H9 (cell line): ENCODE data around the gene DBNL. TPM values are rescaled to one million over a fixed set of nuclear protein-coding genes. Genes with fewer than 3 reads are reported as not detected.

Experiments used
- DNase-seq: peaks from one replicate; pipeline ENCODE4 v3.0.0-alpha.2; 2017
- H2AFZ ChIP-seq: one replicate; pipeline ENCODE4 v1.6.1; 2013; ENCODE audit warnings: mild to moderate bottlenecking, low read length, control low read depth, moderate library complexity
- H2AK5ac ChIP-seq: 2 replicates; pipeline ENCODE4 v1.6.1; 2013; ENCODE audit warnings: low read length, control low read depth, mixed read lengths; ENCODE audit not compliant: insufficient read length
- H2BK120ac ChIP-seq: one replicate; pipeline ENCODE4 v1.6.1; 2013; ENCODE audit warnings: low read depth, mild to moderate bottlenecking, low read length, control low read depth, inconsistent platforms; ENCODE audit not compliant: poor library complexity, severe bottlenecking
- H2BK12ac ChIP-seq: 2 replicates; pipeline ENCODE4 v1.6.1; 2013; ENCODE audit warnings: low read length, control low read depth, mixed read lengths, low read depth; ENCODE audit not compliant: insufficient read length
- H2BK15ac ChIP-seq: 2 replicates; pipeline ENCODE4 v1.6.1; 2013; ENCODE audit warnings: low read depth, low read length, control low read depth
- H2BK20ac ChIP-seq: one replicate; pipeline ENCODE4 v1.6.1; 2013; ENCODE audit warnings: low read depth, mild to moderate bottlenecking, low read length, control low read depth, inconsistent platforms; ENCODE audit not compliant: poor library complexity, severe bottlenecking
- H2BK5ac ChIP-seq: 2 replicates; pipeline ENCODE4 v1.6.1; 2013; ENCODE audit warnings: low read length, control low read depth, mixed read lengths; ENCODE audit not compliant: insufficient read length
- H3K14ac ChIP-seq: 2 replicates; pipeline ENCODE4 v1.6.1; 2013; ENCODE audit warnings: low read length, control low read depth; ENCODE audit not compliant: insufficient read depth
- H3K18ac ChIP-seq: 2 replicates; pipeline ENCODE4 v1.6.1; 2013; ENCODE audit warnings: low read depth, mild to moderate bottlenecking, mixed read lengths, low read length, control low read depth; ENCODE audit not compliant: insufficient read length
- H3K23ac ChIP-seq: 2 replicates; pipeline ENCODE4 v1.6.1; 2013; ENCODE audit warnings: low read length, control low read depth, mixed read lengths, low read depth; ENCODE audit not compliant: insufficient read length
- H3K23me2 ChIP-seq: 2 replicates; pipeline ENCODE4 v1.6.1; 2013; ENCODE audit warnings: low read depth, mild to moderate bottlenecking, mixed read lengths, low read length, control low read depth; ENCODE audit not compliant: insufficient read length, poor library complexity, severe bottlenecking
- H3K27ac ChIP-seq: 2 replicates; pipeline ENCODE4 v1.5.1; 2013; ENCODE audit warnings: low read length, control low read depth, mixed read lengths, low read depth; ENCODE audit not compliant: insufficient read length
- H3K27me3 ChIP-seq: 2 replicates; pipeline ENCODE4 v1.6.1; 2013; ENCODE audit warnings: low read length, control low read depth, inconsistent platforms; ENCODE audit not compliant: insufficient read depth
- H3K4ac ChIP-seq: 2 replicates; pipeline ENCODE4 v1.6.1; 2013; ENCODE audit warnings: low read depth, mild to moderate bottlenecking, control low read depth, inconsistent platforms, low read length, moderate library complexity
- H3K4me1 ChIP-seq: 2 replicates; pipeline ENCODE4 v1.6.1; 2013; ENCODE audit warnings: low read length, control low read depth, inconsistent platforms; ENCODE audit not compliant: insufficient read depth
- H3K4me2 ChIP-seq: 2 replicates; pipeline ENCODE4 v1.6.1; 2013; ENCODE audit warnings: low read length, control low read depth, mixed read lengths; ENCODE audit not compliant: insufficient read length, insufficient read depth
- H3K56ac ChIP-seq: 2 replicates; pipeline ENCODE4 v1.6.1; 2013; ENCODE audit warnings: low read depth, mild to moderate bottlenecking, mixed read lengths, low read length, control low read depth; ENCODE audit not compliant: insufficient read length
- H3K79me1 ChIP-seq: 2 replicates; pipeline ENCODE4 v1.6.1; 2013; ENCODE audit warnings: low read depth, mild to moderate bottlenecking, moderate library complexity, low read length, control low read depth, inconsistent platforms; ENCODE audit not compliant: insufficient read depth, poor library complexity, severe bottlenecking
- H3K79me2 ChIP-seq: 2 replicates; pipeline ENCODE4 v1.6.1; 2013; ENCODE audit warnings: low read length, control low read depth, inconsistent platforms; ENCODE audit not compliant: insufficient read depth
- H3K9ac ChIP-seq: 2 replicates; pipeline ENCODE4 v1.6.1; 2013; ENCODE audit warnings: low read length, control low read depth, mixed read lengths; ENCODE audit not compliant: insufficient read length; ENCODE audit errors: extremely low read depth
- H3K9me3 ChIP-seq: one replicate; pipeline ENCODE4 v1.6.1; 2013; ENCODE audit warnings: low read depth, low read length, inconsistent platforms; ENCODE audit not compliant: control insufficient read depth
- H3T11ph ChIP-seq: one replicate; pipeline ENCODE4 v1.6.1; 2013; ENCODE audit warnings: mild to moderate bottlenecking, low read length, control low read depth, inconsistent platforms
- H4K20me1 ChIP-seq: one replicate; pipeline ENCODE4 v1.6.1; 2013; ENCODE audit not compliant: control insufficient read depth, insufficient read length, insufficient read depth
- H4K5ac ChIP-seq: 2 replicates; pipeline ENCODE4 v1.6.1; 2013; ENCODE audit warnings: low read depth, mild to moderate bottlenecking, mixed read lengths, low read length, control low read depth; ENCODE audit not compliant: insufficient read length
- H4K8ac ChIP-seq: replicated peaks from 2 replicates; pipeline ENCODE4 v1.6.1; 2013; ENCODE audit warnings: low read length, control low read depth, mixed read lengths, low read depth; ENCODE audit not compliant: insufficient read length
- H4K91ac ChIP-seq: 2 replicates; pipeline ENCODE4 v1.6.1; 2013; ENCODE audit warnings: low read depth, mild to moderate bottlenecking, moderate library complexity, mixed read lengths, low read length, control low read depth; ENCODE audit not compliant: insufficient read length
- H3K27ac Mint-ChIP-seq, 3 experiments: 2 replicates in 2 of 3; 3 replicates in 1 of 3; pipeline ENCODE4 v1.8.0; 2020 to 2021; ENCODE audit warnings: mixed read lengths in 3 of 3, mild to moderate bottlenecking in 1 of 3, moderate library complexity in 1 of 3
- H3K27me3 Mint-ChIP-seq: 2 replicates; pipeline ENCODE4 v1.8.0; 2021; ENCODE audit warnings: low read depth, mild to moderate bottlenecking, moderate library complexity, mixed read lengths
- H3K36me3 Mint-ChIP-seq, 3 experiments: 2 replicates in 2 of 3; 3 replicates in 1 of 3; pipeline ENCODE4 v1.8.0; 2020 to 2021; ENCODE audit warnings: low read depth in 3 of 3, mixed read lengths in 3 of 3; ENCODE audit not compliant: insufficient read depth in 1 of 3
- H3K4me1 Mint-ChIP-seq, 2 experiments: 2 replicates each; pipeline ENCODE4 v1.8.0; 2020; ENCODE audit warnings: mixed read lengths in 2 of 2
- H3K4me3 Mint-ChIP-seq, 2 experiments: 2 replicates in 1 of 2; 3 replicates in 1 of 2; pipeline ENCODE4 v1.8.0; 2020 to 2021; ENCODE audit warnings: mild to moderate bottlenecking in 2 of 2, mixed read lengths in 2 of 2, moderate library complexity in 1 of 2
- H3K9me3 Mint-ChIP-seq, 2 experiments: 2 replicates in 1 of 2; 3 replicates in 1 of 2; pipeline ENCODE4 v1.8.0; 2020; ENCODE audit warnings: mild to moderate bottlenecking in 2 of 2, mixed read lengths in 2 of 2, moderate library complexity in 1 of 2
- CTCF ChIP-seq: fragments of 200-600 bp; sonication (generic); conservative IDR thresholded peaks from 3 replicates; pipeline ENCODE4 v1.8.0; 2021; ENCODE audit warnings: antibody characterized with exemption, mild to moderate bottlenecking
- WGBS: extraction: QIAGEN DNeasy Blood & Tissue Kit; methylation state at CpG from one replicate; pipeline ENCODE4 v1.1.7; 2013; ENCODE audit warnings: missing lambda C conversion rate, low lambda C conversion rate, mixed read lengths; ENCODE audit not compliant: insufficient read length; ENCODE audit errors: extremely low coverage; 5-methylcytosine and 5-hydroxymethylcytosine counted together
- total RNA-seq: library from RNA; stranded (reverse); gene quantifications from 2 replicates; pipeline ENCODE4 v1.2.1, GENCODE V29; 2021

The DBNL gene
- total RNA-seq, 1 experiment from 2014 or later, result 51.3 TPM

- Histone ChIP-seq H4K5ac (no peak overlapping the region), H3K4me2 (no peak overlapping the region), H2BK5ac (no peak overlapping the region), H3K18ac (no peak overlapping the region), H3K9me3 (no peaks in the 10 kb centered on the region), H2BK12ac (no peak overlapping the region), H2AFZ (no peak overlapping the region), H3K23me2 (no peaks in the 10 kb centered on the region), H3K56ac (no peak overlapping the region), H4K8ac (no peak overlapping the region), H2BK120ac (no peak overlapping the region), H3K9ac (no peak overlapping the region), H3K27me3 (no peaks in the 10 kb centered on the region; the same call in 1 of the 2 replicates), H3K27ac (no peak overlapping the region), H3K79me2 (no peaks in the 10 kb centered on the region), H3K4ac (no peak overlapping the region), H4K91ac (no peak overlapping the region), H3K14ac (no peak overlapping the region; the same call in 1 of the 2 replicates), H2BK20ac (no peak overlapping the region), H2AK5ac (no peak overlapping the region), H3K79me1 (no peaks in the 10 kb centered on the region), H3K4me1 (peaks cover 4% of the 10 kb centered on the region; the same call in 1 of the 2 replicates), H2BK15ac (no peak overlapping the region), H4K20me1 (no peaks in the 10 kb centered on the region), H3K23ac (no peak overlapping the region), H3T11ph (no peak overlapping the region)
- no peak for DNase-seq
- no CpG with 5 or more reads among the region's 3 CpGs for WGBS
- Mint-ChIP-seq H3K4me1 (peaks cover 12 to 23% of the 10 kb centered on the region in 2 experiments), H3K9me3 (no peaks in the 10 kb centered on the region; a peak in 1 of 5 replicates), H3K27me3 (peaks cover 18% of the 10 kb centered on the region), H3K27ac (no peak overlapping the region), H3K4me3 (peak overlapping the region in 1 of 2 experiments; percentile 25; a peak in 1 of 5 replicates), H3K36me3 (peaks cover 5 to 15% (median 11%) of the 10 kb centered on the region in 3 experiments; a peak in 5 of 7 replicates)
- TF ChIP-seq CTCF, result no peak
Measured at GRCh38 chr7:44083796-44084195, 39.3 kb downstream of the DBNL start.
